Peyer's patch (tissue), 4 donors: ENCODE data around the gene TPM2. TPM values are rescaled to one million over a fixed set of nuclear protein-coding genes. Genes with fewer than 3 reads are reported as not detected.

ENCODE experiments used
- DNase-seq, 3 donors: peaks; one replicate each; pipeline ENCODE4 v3.0.0-alpha.2; 2017 to 2019
- H3K27ac ChIP-seq, 4 donors: fragments of 200-600 bp; sonication (generic); one replicate each; pipeline ENCODE4 v1.5.1; 2016 to 2019
- H3K27me3 ChIP-seq, 2 donors: fragments of 200-600 bp; sonication (generic); one replicate each; pipeline ENCODE4 v1.5.1; 2019
- H3K36me3 ChIP-seq, 3 donors: fragments of 200-600 bp; sonication (generic); one replicate each; pipeline ENCODE4 v1.5.1; 2016 to 2019
- H3K4me1 ChIP-seq, 4 donors: fragments of 200-600 bp; sonication (generic); one replicate each; pipeline ENCODE4 v1.5.1; 2016 to 2019
- H3K4me3 ChIP-seq, 4 donors: fragments of 200-600 bp; sonication (generic); 1 replicate in 3 of 4; 2 replicates in 1 of 4; pipeline ENCODE4 v1.5.1; 2016 to 2019; ENCODE audit warnings: mild to moderate bottlenecking in 1 of 4
- H3K9me3 ChIP-seq, 4 donors: fragments of 200-600 bp; sonication (generic); one replicate each; pipeline ENCODE4 v1.5.1; 2016 to 2019; ENCODE audit warnings: mild to moderate bottlenecking in 1 of 4
- CTCF ChIP-seq, 6 experiments: fragments of 450-650 bp in 4 of 6; fragments of 200-600 bp in 2 of 6; sonication (generic) in 1 of 6; IDR thresholded peaks; one replicate each; pipeline ENCODE4 v1.5.1; 2017 to 2019; ENCODE audit warnings: antibody characterized with exemption in 6 of 6, mild to moderate bottlenecking in 3 of 6, moderate library complexity in 1 of 6
- POLR2A ChIP-seq, 2 donors: fragments of 450-650 bp; IDR thresholded peaks; one replicate each; pipeline ENCODE4 v1.5.1; 2017; ENCODE audit warnings: antibody characterized with exemption in 2 of 2, mild to moderate bottlenecking in 2 of 2, moderate library complexity in 2 of 2
- total RNA-seq, 4 donors: library from RNA; depleted of rRNA; stranded (reverse); fragments of >200 nt; gene quantifications; one replicate each; pipeline ENCODE4 v1.1.0, GENCODE V29; 2016

The TPM2 gene
- total RNA-seq, 4 donors from 2014 or later = 41.2 to 436 (median 122) TPM

- Histone ChIP-seq H3K4me3 (peak overlapping the region in 3 of 4 donors; percentile 72 to 99 (median 92)), H3K4me1 (peaks cover 0 to 33% (median 6%) of the 10 kb centered on the region in 4 donors), H3K36me3 (peaks cover 0 to 6% (median 0%) of the 10 kb centered on the region in 3 donors), H3K27me3 (no peaks in the 10 kb centered on the region), H3K9me3 (no peaks in the 10 kb centered on the region), H3K27ac (peak overlapping the region; percentile 91 to 99 (median 94))
- peak in 1 of 3 donors; percentile 43 for DNase-seq
- TF ChIP-seq CTCF (IDR thresholded peaks at IDR 0.05) (no peak), POLR2A (IDR thresholded peaks at IDR 0.05) (no peak)
These were observed 30.4 kb downstream of the TPM2 start for GRCh38 chr9:35659340-35659739.

GRCh38 chr9:35658968-35659220, 30.8 kb downstream of the TPM2 start:
- Histone ChIP-seq H3K27ac (peak overlapping the region; percentile 91 to 99 (median 94)), H3K9me3 (no peaks in the 10 kb centered on the region), H3K27me3 (no peaks in the 10 kb centered on the region), H3K36me3 (peaks cover 0 to 6% (median 0%) of the 10 kb centered on the region in 3 donors), H3K4me3 (peak overlapping the region; percentile 72 to 99 (median 86)), H3K4me1 (peaks cover 0 to 32% (median 6%) of the 10 kb centered on the region in 4 donors)
- DNase-seq = peak in 1 of 3 donors; percentile 63
- TF ChIP-seq CTCF (IDR thresholded peaks at IDR 0.05) (no peak), POLR2A (IDR thresholded peaks at IDR 0.05) (no peak)

GRCh38 chr9:35658137-35658967, 31.4 kb downstream of the TPM2 start, which contains the start of gene CCDC107:
Gene CCDC107 (plus strand): TSS chr9:35658292. CDS start chr9:35658380, 88 bp downstream.
- H3K4me1 ChIP-seq = peaks cover 0 to 32% (median 6%) of the 10 kb centered on the region in 4 donors

GRCh38 chr9:35657546-35658136, 32.1 kb downstream of the TPM2 start, which contains the start of gene RMRP:
Gene RMRP (minus strand): TSS chr9:35658019.
- Histone ChIP-seq H3K36me3 (peaks cover 0 to 6% (median 0%) of the 10 kb centered on the region in 3 donors), H3K4me3 (peak within 1 kb of the TSS; percentile 72 to 99 (median 86)), H3K27ac (peak within 1 kb of the TSS; percentile 91 to 99 (median 94)), H3K9me3 (no peaks in the 10 kb centered on the region), H3K4me1 (peaks cover 0 to 38% (median 6%) of the 10 kb centered on the region in 4 donors), H3K27me3 (no peaks in the 10 kb centered on the region)
- peak; percentile 92 to 97 (median 96) for DNase-seq
- TF ChIP-seq CTCF (IDR thresholded peaks at IDR 0.05) (peak in 3 of 6 experiments; percentile 59 to 71 (median 64)), POLR2A (IDR thresholded peaks at IDR 0.05) (peak; percentile 70 to 88)

More at GRCh38 chr9:35658137-35658967, 31.4 kb downstream of the TPM2 start, which contains the start of gene CCDC107:
- DNase-seq = peak; percentile 84 to 92 (median 92)
- H3K9me3 ChIP-seq = no peaks in the 10 kb centered on the region
- no peaks in the 10 kb centered on the region for H3K27me3 ChIP-seq
- H3K4me3 ChIP-seq = peak within 1 kb of the TSS; percentile 72 to 99 (median 86)
- H3K36me3 ChIP-seq = peaks cover 0 to 6% (median 0%) of the 10 kb centered on the region in 3 donors
- H3K27ac ChIP-seq = peak within 1 kb of the TSS; percentile 91 to 99 (median 94)
- peak; percentile 89 to 94 for TF ChIP-seq POLR2A (IDR thresholded peaks at IDR 0.05)
- TF ChIP-seq CTCF (IDR thresholded peaks at IDR 0.05) = peak; percentile 34 to 79 (median 70)

- TF ChIP-seq CTCF (IDR thresholded peaks at IDR 0.05) = no peak
- no peak for TF ChIP-seq POLR2A (IDR thresholded peaks at IDR 0.05)
- Histone ChIP-seq H3K4me3 (peak overlapping the region; percentile 19 to 99 (median 82)), H3K4me1 (peaks cover 0 to 38% (median 6%) of the 10 kb centered on the region in 4 donors), H3K36me3 (peaks cover 0 to 6% (median 0%) of the 10 kb centered on the region in 3 donors), H3K27me3 (no peaks in the 10 kb centered on the region), H3K27ac (peak overlapping the region; percentile 91 to 99 (median 94)), H3K9me3 (no peaks in the 10 kb centered on the region)
- DNase-seq = no peak
These were observed 32.7 kb downstream of the TPM2 start for GRCh38 chr9:35656831-35657545.
